HG03558 (cell line): Measurements from ENCODE around the gene RCBTB2.
A peak's percentile ranks its signal among the peaks of the same experiment; 100 is the strongest.
"Not testable (repeated sequence)": the region's sequence is repeated elsewhere in the genome, so short reads cannot be mapped to it uniquely, and the experiment has no call there.

Source experiments
- ATAC-seq: cut with Tn5 transposase; IDR thresholded peaks from one replicate; pipeline ENCODE4 v1.9.1; 2021; ENCODE audit warnings: moderate number of reproducible peaks; ENCODE audit not compliant: unreplicated experiment; ENCODE audit errors: extremely low read depth

The RCBTB2 gene

GRCh38 chr13:48532506-48533499 is at the start of gene RCBTB2:
Gene RCBTB2, minus strand, starts transcription at chr13:48533080. Its CDS starts 11,141 bp downstream, at chr13:48521939.
- peak; percentile 68 for ATAC-seq

GRCh38 chr13:48582084-48582483 is 49.2 kb upstream of the RCBTB2 start:
- ATAC-seq: no peak

- ATAC-seq: no peak
Observed at GRCh38 chr13:48580896-48581295, 48.0 kb upstream of the RCBTB2 start.

- ATAC-seq: no peak
Observed at GRCh38 chr13:48580185-48580803, 47.4 kb upstream of the RCBTB2 start.

- ATAC-seq: not testable (repeated sequence)
Observed at GRCh38 chr13:48579919-48580180, 47.0 kb upstream of the RCBTB2 start.

GRCh38 chr13:48579165-48579918 is 46.5 kb upstream of the RCBTB2 start:
- peak; percentile 38 for ATAC-seq

GRCh38 chr13:48578516-48579164 is 45.8 kb upstream of the RCBTB2 start:
- peak; percentile 34 for ATAC-seq

- ATAC-seq: no peak
Observed at GRCh38 chr13:48576448-48577010, 43.6 kb upstream of the RCBTB2 start.

GRCh38 chr13:48575031-48575430 is 42.2 kb upstream of the RCBTB2 start:
- no peak for ATAC-seq

- ATAC-seq: no peak
Observed at GRCh38 chr13:48574041-48574796, 41.3 kb upstream of the RCBTB2 start.

GRCh38 chr13:48573213-48574007 is 40.5 kb upstream of the RCBTB2 start:
- no peak for ATAC-seq

- no peak for ATAC-seq
Observed at GRCh38 chr13:48571126-48571913, 38.4 kb upstream of the RCBTB2 start.

GRCh38 chr13:48570216-48570828 is 37.4 kb upstream of the RCBTB2 start:
- ATAC-seq: no peak

- ATAC-seq: no peak
Observed at GRCh38 chr13:48569104-48569666, 36.3 kb upstream of the RCBTB2 start.

- no peak for ATAC-seq
Observed at GRCh38 chr13:48568370-48569103, 35.7 kb upstream of the RCBTB2 start.
